Suprapubic skin (tissue), 4 donors: ENCODE measurements around the gene WHRN. TPM values are rescaled to one million over a fixed set of nuclear protein-coding genes. Genes with fewer than 3 reads are reported as not detected.
A peak's percentile ranks its signal among the peaks of the same experiment; 100 is the strongest.

Experiments used
- DNase-seq, 2 donors: peaks; one replicate each; pipeline ENCODE4 v3.0.0-alpha.2; 2019; ENCODE audit warnings: low spot score in 2 of 2
- H3K27ac ChIP-seq: fragments of 200-600 bp; sonication (generic); one replicate; pipeline ENCODE4 v1.5.1; 2019
- H3K27me3 ChIP-seq: fragments of 200-600 bp; sonication (generic); one replicate; pipeline ENCODE4 v1.5.1; 2019
- H3K36me3 ChIP-seq: fragments of 200-600 bp; sonication (generic); one replicate; pipeline ENCODE4 v1.5.1; 2019
- H3K4me1 ChIP-seq: fragments of 200-600 bp; sonication (generic); one replicate; pipeline ENCODE4 v1.5.1; 2019
- H3K4me3 ChIP-seq: fragments of 200-600 bp; sonication (generic); one replicate; pipeline ENCODE4 v1.5.1; 2019; ENCODE audit warnings: mild to moderate bottlenecking
- H3K9me3 ChIP-seq: fragments of 200-600 bp; sonication (generic); one replicate; pipeline ENCODE4 v1.5.1; 2019
- CTCF ChIP-seq, 2 donors: fragments of 200-600 bp in 1 of 2; fragments of 450-650 bp in 1 of 2; sonication (generic) in 1 of 2; IDR thresholded peaks; one replicate each; pipeline ENCODE4 v1.5.1; 2016 to 2019; ENCODE audit warnings: antibody characterized with exemption in 2 of 2, mild to moderate bottlenecking in 1 of 2, moderate library complexity in 1 of 2
- EP300 ChIP-seq: sonication (generic); formaldehyde crosslinking; IDR thresholded peaks from one replicate; pipeline ENCODE4 v1.6.1; 2017; ENCODE audit warnings: antibody characterized with exemption
- POLR2A ChIP-seq, 2 donors: fragments of 450-650 bp; IDR thresholded peaks; one replicate each; pipeline ENCODE4 v1.6.1; 2017; ENCODE audit warnings: antibody characterized with exemption in 2 of 2, mild to moderate bottlenecking in 2 of 2, moderate library complexity in 2 of 2
- POLR2AphosphoS5 ChIP-seq, 3 donors: sonication (generic); formaldehyde crosslinking; IDR thresholded peaks; one replicate each; pipeline ENCODE4 v1.6.1; 2017; ENCODE audit warnings: antibody characterized with exemption in 3 of 3
- WGBS: methylation state at CpG from one replicate; pipeline ENCODE4 v1.1.5; 2018; 5-methylcytosine and 5-hydroxymethylcytosine counted together
- total RNA-seq, 4 donors: library from RNA; depleted of rRNA; stranded (reverse); fragments of >200 nt; gene quantifications; one replicate each; pipeline ENCODE4 v1.1.0, GENCODE V29; 2016

WHRN gene
- total RNA-seq, 4 donors from 2014 or later = 7.7 to 25.9 (median 14.8) TPM

- Histone ChIP-seq H3K27ac (peak overlapping the region; percentile 84), H3K9me3 (no peaks in the 10 kb centered on the region), H3K4me1 (peaks cover 86% of the 10 kb centered on the region), H3K36me3 (no peaks in the 10 kb centered on the region), H3K27me3 (no peaks in the 10 kb centered on the region), H3K4me3 (peak overlapping the region; percentile 56)
- DNase-seq = peak in 1 of 2 donors; percentile 85
- WGBS = 35% methylated on average over 18 of the region's 18 CpGs
- TF ChIP-seq CTCF (IDR thresholded peaks at IDR 0.05) (no peak), POLR2A (IDR thresholded peaks at IDR 0.05) (no peak), EP300 (no peak), POLR2AphosphoS5 (IDR thresholded peaks at IDR 0.05) (no peak)
These were observed 118.2 kb downstream of the WHRN start for GRCh38 chr9:114386886-114387679.

DNA sequence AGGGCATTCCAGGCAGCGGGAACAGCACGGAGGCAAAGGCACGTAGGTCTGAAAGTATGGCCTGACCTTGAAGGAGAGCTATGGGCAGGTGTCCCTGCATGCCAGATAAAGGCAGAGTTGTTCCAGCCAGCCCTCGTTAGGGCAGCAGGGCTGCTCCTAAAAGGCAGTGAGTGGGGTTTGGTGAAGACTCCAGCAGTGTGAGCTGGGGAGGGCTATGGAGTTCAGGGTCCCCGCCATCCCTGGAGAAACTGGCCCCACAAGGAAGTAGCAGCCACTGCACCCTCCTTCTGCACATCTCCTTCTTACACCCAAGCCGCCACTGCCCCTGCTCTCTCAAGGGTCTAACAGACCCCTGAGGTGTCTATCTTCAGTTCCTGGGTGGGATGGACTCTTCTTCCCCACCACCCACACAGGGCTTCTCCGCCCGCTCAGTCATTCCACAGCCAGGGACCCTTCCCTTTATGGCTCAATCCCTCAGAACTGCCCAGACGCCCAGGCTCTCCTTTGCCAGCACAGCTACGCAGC lies 118.8 kb downstream of the WHRN start:
- TF ChIP-seq EP300 = no peak
- TF ChIP-seq POLR2AphosphoS5 (IDR thresholded peaks at IDR 0.05) = no peak
- TF ChIP-seq POLR2A (IDR thresholded peaks at IDR 0.05) = no peak
- TF ChIP-seq CTCF (IDR thresholded peaks at IDR 0.05) = no peak
- WGBS = 45% methylated on average over 10 of the region's 10 CpGs
- Histone ChIP-seq H3K9me3 (no peaks in the 10 kb centered on the region), H3K27me3 (no peaks in the 10 kb centered on the region), H3K4me1 (peaks cover 86% of the 10 kb centered on the region), H3K4me3 (peak overlapping the region; percentile 56), H3K36me3 (no peaks in the 10 kb centered on the region), H3K27ac (peak overlapping the region; percentile 84)
- no peak for DNase-seq

GRCh38 chr9:114385397-114386181 lies 119.7 kb downstream of the WHRN start:
- Histone ChIP-seq H3K4me3 (peak overlapping the region; percentile 56), H3K4me1 (peaks cover 83% of the 10 kb centered on the region), H3K27ac (peak overlapping the region; percentile 84), H3K27me3 (no peaks in the 10 kb centered on the region), H3K9me3 (no peaks in the 10 kb centered on the region), H3K36me3 (no peaks in the 10 kb centered on the region)
- TF ChIP-seq CTCF (IDR thresholded peaks at IDR 0.05) = no peak
- no peak for TF ChIP-seq EP300
- no peak for TF ChIP-seq POLR2A (IDR thresholded peaks at IDR 0.05)
- peak; percentile 87 to 89 for DNase-seq
- WGBS = 43% methylated on average over 10 of the region's 11 CpGs

- H3K36me3 ChIP-seq = peaks cover 1% of the 10 kb centered on the region
- H3K9me3 ChIP-seq = no peaks in the 10 kb centered on the region
- H3K27ac ChIP-seq = peak overlapping the region; percentile 84
- peak overlapping the region; percentile 10 for H3K4me3 ChIP-seq
- WGBS = 77% methylated on average over 7 of the region's 7 CpGs
- H3K4me1 ChIP-seq = peaks cover 76% of the 10 kb centered on the region
- H3K27me3 ChIP-seq = no peaks in the 10 kb centered on the region
- no peak for TF ChIP-seq EP300
- no peak for TF ChIP-seq POLR2AphosphoS5 (IDR thresholded peaks at IDR 0.05)
- no peak for TF ChIP-seq POLR2A (IDR thresholded peaks at IDR 0.05)
- TF ChIP-seq CTCF (IDR thresholded peaks at IDR 0.05) = no peak
- no peak for DNase-seq
These were observed 120.4 kb downstream of the WHRN start for GRCh38 chr9:114384836-114385396.

DNA sequence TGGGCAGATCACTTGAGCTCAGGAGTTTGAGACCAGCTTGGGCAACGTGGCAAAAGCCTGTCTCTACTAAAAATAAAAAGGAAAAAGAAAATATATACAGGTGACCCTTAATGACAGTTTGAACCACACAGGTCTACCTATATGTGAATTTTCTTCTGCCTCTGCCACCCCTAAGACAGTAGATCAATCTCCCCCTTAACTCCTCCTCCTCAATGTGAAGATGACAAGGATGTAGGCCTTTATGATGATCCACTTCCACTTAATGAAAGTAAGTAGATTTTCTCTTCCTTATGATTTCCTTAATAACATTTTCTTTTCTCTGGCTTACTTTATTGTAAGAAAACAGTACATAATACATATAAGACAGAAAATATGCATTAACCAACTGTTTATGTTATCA lies 120.9 kb downstream of the WHRN start:
- Histone ChIP-seq H3K27ac (peak overlapping the region; percentile 84), H3K9me3 (no peaks in the 10 kb centered on the region), H3K4me3 (no peak overlapping the region), H3K36me3 (peaks cover 6% of the 10 kb centered on the region), H3K4me1 (peaks cover 71% of the 10 kb centered on the region), H3K27me3 (no peaks in the 10 kb centered on the region)
- no peak for DNase-seq
- TF ChIP-seq CTCF (IDR thresholded peaks at IDR 0.05) = no peak
- 67% methylated on average over 1 of the region's 1 CpG for whole genome bisulfite sequencing
